HepG2 (cell line): ENCODE data around the gene PLCXD1. TPM values are rescaled to one million over a fixed set of nuclear protein-coding genes. Genes with fewer than 3 reads are reported as not detected.

Experiments used
- ARID4A ChIP-seq: sonication (generic); formaldehyde crosslinking; IDR thresholded peaks from 2 replicates; pipeline ENCODE4 v1.5.0; 2020; ENCODE audit warnings: mild to moderate bottlenecking, missing genetic modification reagents, borderline replicate concordance
- HMGXB4 ChIP-seq, 2 experiments: sonication (generic) in 1 of 2; formaldehyde crosslinking in 1 of 2; IDR thresholded peaks; 2 replicates each; pipeline versions ENCODE4 v1.4.0 to v1.6.1; 2018 to 2020; ENCODE audit warnings: missing genetic modification reagents in 2 of 2, borderline replicate concordance in 1 of 2, low read depth in 1 of 2, mild to moderate bottlenecking in 1 of 2, missing biosample characterization in 1 of 2
- REPIN1 ChIP-seq: sonication (generic); formaldehyde crosslinking; IDR thresholded peaks from 2 replicates; pipeline ENCODE4 v1.8.0; 2022; ENCODE audit warnings: missing genetic modification reagents, low read depth, mild to moderate bottlenecking, borderline replicate concordance
- ZNF674 ChIP-seq: sonication (generic); formaldehyde crosslinking; IDR thresholded peaks from 2 replicates; pipeline ENCODE4 v1.5.0; 2020; ENCODE audit warnings: low read depth, mild to moderate bottlenecking, missing genetic modification reagents
- ZNF768 ChIP-seq: sonication (generic); formaldehyde crosslinking; IDR thresholded peaks from 2 replicates; pipeline ENCODE4 v1.4.0; 2020; ENCODE audit warnings: missing genetic modification reagents
- polyA plus RNA-seq, 8 experiments: library from polyadenylated mRNA; depleted of rRNA in 3 of 8; stranded (reverse) in 7 of 8; unstranded in 1 of 8; fragments of >200 nt; fragmentation: Illumina TruSeq in 4 of 8; extraction: Trizol in 4 of 8; gene quantifications; 2 replicates each; pipeline versions ENCODE4 v1.2.1 to v1.2.3, GENCODE V29; 2011 to 2016; ENCODE audit warnings: low read depth in 4 of 8, missing spikeins in 1 of 8, mixed read lengths in 1 of 8; ENCODE audit not compliant: insufficient read depth in 1 of 8
- total RNA-seq, 5 experiments: library from RNA; depleted of rRNA; stranded (reverse); fragments of >200 nt; fragmentation: Illumina TruSeq; extraction: Trizol; gene quantifications; 2 replicates each; pipeline ENCODE4 v1.2.3, GENCODE V29; 2016; ENCODE audit warnings: low read depth in 1 of 5

PLCXD1 gene
- total and polyA plus RNA-seq, 2 of the 13 experiments (the other 11 are each of a cell fraction or from before 2014, with no cell fraction given): 87.7 to 153 TPM

- TF ChIP-seq ZNF674 (CRISPR knock-in tag) (0 out of 2 replicates have a peak, but pooled peaks have one; percentile 31), ZNF768 (CRISPR knock-in tag) (peak; percentile 57), ARID4A (CRISPR knock-in tag) (peak; percentile 48; the same call in 1 of the 2 replicates), REPIN1 (CRISPR knock-in tag) (peak; percentile 42; the same call in 1 of the 2 replicates), HMGXB4 (CRISPR knock-in tag; IDR thresholded peaks at IDR 0.05; ENCODE audit: borderline replicate concordance in 1 of 2, low read depth in 1 of 2) (peak; percentile 72 to 76; a peak in 3 of 4 replicates)
These were observed 42.8 kb downstream of the PLCXD1 start (continued) for GRCh38 chrX:323721-324628.
